Fibroblast of pulmonary artery (primary cell): Measurements from ENCODE around the gene LIMCH1.

ENCODE experiments used
- DNase-seq: peaks from one replicate; pipeline ENCODE4 v3.0.0-alpha.2; 2010; ENCODE audit warnings: low read depth
- H3K4me3 ChIP-seq: replicated peaks from 2 replicates; pipeline ENCODE4 v1.5.1; 2011; ENCODE audit warnings: low read depth, mild to moderate bottlenecking, control low read depth, low read length, moderate library complexity
- CTCF ChIP-seq: IDR thresholded peaks from 2 replicates; pipeline ENCODE4 v1.5.1; 2011; ENCODE audit warnings: mild to moderate bottlenecking, control low read depth, low read length, inconsistent platforms; ENCODE audit errors: missing control alignments

Gene LIMCH1

GRCh38 chr4:41719417-41719816 is 181.5 kb downstream of the LIMCH1 start:
- no peak for DNase-seq
- no peak for TF ChIP-seq CTCF
- no peak overlapping the region for H3K4me3 ChIP-seq

DNA sequence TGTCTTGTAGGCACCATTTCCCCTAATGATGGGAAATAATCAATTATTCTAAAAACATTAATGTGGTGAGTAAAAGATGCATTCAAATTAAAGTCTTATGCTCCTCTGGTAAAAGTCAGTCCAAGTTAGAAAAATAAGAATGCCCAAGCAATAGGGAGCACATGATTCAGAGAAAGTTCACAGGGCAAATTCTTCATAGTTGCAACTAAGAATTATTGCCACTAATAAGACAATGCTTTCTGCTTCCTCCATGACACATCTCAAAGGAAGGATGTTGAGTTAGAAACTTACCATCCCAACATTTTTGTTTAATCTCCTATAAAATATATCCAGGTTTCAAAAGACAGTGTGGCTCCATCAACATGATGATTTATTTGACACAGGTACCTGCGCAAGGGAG is 184.2 kb downstream of the LIMCH1 start:
- DNase-seq = no peak
- no peak overlapping the region for H3K4me3 ChIP-seq

GRCh38 chr4:41723286-41723685 is 185.3 kb downstream of the LIMCH1 start:
- no peak for DNase-seq
- TF ChIP-seq CTCF = no peak
- no peak overlapping the region for H3K4me3 ChIP-seq

More for the DNA sequence above, 184.2 kb downstream of the LIMCH1 start:
- no peak for TF ChIP-seq CTCF

GRCh38 chr4:41725254-41725653 is 187.3 kb downstream of the LIMCH1 start:
- TF ChIP-seq CTCF = no peak
- H3K4me3 ChIP-seq = no peak overlapping the region
- no peak for DNase-seq

DNA sequence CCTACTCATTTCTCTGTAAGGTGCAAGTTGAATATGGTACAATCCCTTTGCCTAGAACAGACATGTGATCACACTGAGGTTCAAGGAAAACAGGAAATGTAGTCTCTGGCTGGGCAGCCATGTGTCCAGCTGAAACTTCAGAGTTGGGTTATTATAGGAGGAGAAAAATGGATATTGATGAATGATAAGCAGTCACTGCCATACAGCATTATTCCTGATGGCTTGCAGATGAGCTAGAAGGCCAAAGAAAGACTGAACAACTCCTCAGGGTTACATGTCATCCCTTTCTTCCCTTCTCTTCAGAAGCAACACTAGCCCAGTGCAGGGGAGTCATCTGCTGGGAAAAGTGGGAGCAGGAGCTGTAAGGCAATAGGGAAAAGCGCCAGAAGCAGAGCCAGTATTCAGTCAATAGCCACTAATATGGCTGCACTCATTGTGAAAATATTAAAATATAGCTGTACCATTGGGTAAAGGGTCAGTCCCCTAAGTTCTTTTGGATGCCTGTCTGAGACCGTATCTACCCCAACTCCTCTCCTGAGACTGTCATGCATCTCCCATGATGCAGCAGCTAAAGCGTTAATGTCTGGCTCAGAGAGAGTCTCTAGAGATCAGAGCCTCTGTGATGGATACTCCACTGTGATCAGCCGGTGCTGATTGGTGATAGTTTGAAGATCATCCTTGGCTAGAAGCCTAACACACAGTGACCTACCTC is 190.1 kb downstream of the LIMCH1 start:
- no peak overlapping the region for H3K4me3 ChIP-seq
- no peak for DNase-seq
- no peak for TF ChIP-seq CTCF

GRCh38 chr4:41728573-41728913 is 190.6 kb downstream of the LIMCH1 start:
- no peak for DNase-seq
- no peak overlapping the region for H3K4me3 ChIP-seq
- no peak for TF ChIP-seq CTCF

DNA sequence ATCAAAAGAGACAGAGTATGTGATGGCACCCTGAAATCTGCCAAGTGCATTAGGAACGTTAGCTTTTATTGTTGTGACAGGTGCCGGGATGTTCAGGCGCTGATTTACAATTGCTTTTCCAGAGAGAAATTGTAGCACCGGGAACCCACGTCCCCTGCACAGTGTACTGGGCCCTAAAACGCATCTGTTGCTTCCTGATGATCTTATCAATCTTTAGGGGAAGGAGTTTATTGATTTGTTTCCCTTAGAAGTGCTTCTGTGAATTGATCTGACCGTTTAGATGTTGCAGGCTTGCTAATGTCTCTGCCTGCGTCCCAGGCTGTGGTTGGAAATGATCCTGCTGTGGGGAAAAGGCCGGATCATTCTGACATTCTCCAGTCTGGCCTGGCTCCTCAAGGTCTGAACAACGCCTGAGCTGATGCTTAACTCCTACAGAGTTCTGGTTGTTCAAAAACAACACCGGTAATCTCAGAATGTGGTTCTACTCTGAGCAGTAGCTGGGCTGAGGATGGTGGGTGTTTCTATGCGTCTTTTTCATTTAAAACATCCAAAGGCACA is 193.7 kb downstream of the LIMCH1 start:
- DNase-seq = no peak
- H3K4me3 ChIP-seq = no peak overlapping the region
- no peak for TF ChIP-seq CTCF
